ENCODE results near the gene KRTAP12-3. TPM values are rescaled to one million over a fixed set of nuclear protein-coding genes. Genes with fewer than 3 reads are reported as not detected.

The KRTAP12-3 gene
- total RNA-seq, 4 donors from 2014 or later: 13.2 TPM; not detected in 3

DNA sequence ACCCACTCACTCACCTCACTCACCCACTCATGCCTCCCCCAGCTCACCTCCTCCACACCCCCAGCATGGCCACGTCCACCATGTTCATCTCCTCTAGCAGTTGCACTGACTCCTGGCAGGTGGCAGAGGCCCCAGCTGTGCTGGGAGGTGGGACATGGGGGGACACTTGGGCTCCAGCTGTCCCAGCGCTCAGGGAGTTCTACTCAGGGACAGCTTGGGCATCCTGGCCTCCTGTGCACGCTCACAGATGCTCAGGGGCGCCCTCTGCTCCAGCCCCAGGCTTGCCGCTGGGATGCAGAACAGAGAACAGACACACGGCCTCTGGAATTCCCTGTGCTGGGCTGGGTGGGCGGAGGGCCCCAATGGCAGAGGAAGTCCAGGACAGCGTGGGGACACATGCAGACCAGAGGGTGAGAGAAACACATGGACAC lies 40.6 kb upstream of the KRTAP12-3 start:
- no peak for TF ChIP-seq POLR2A (IDR thresholded peaks at IDR 0.05)
- TF ChIP-seq, protein P1, sequence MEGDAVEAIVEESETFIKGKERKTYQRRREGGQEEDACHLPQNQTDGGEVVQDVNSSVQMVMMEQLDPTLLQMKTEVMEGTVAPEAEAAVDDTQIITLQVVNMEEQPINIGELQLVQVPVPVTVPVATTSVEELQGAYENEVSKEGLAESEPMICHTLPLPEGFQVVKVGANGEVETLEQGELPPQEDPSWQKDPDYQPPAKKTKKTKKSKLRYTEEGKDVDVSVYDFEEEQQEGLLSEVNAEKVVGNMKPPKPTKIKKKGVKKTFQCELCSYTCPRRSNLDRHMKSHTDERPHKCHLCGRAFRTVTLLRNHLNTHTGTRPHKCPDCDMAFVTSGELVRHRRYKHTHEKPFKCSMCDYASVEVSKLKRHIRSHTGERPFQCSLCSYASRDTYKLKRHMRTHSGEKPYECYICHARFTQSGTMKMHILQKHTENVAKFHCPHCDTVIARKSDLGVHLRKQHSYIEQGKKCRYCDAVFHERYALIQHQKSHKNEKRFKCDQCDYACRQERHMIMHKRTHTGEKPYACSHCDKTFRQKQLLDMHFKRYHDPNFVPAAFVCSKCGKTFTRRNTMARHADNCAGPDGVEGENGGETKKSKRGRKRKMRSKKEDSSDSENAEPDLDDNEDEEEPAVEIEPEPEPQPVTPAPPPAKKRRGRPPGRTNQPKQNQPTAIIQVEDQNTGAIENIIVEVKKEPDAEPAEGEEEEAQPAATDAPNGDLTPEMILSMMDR (IDR thresholded peaks at IDR 0.05): no peak
- H3K4me3 ChIP-seq (ENCODE audit: low read depth, poor library complexity, severe bottlenecking): no peak overlapping the region
- intact Hi-C loops (cut with DNase I; ENCODE audit: low total_unique reads): no loop called here
- 64 to 65% methylated on average over 8 of the region's 8 CpGs for WGBS, 2 donors
- DNase-seq (ENCODE audit: low spot score in 2 of 2): no peak

DNA sequence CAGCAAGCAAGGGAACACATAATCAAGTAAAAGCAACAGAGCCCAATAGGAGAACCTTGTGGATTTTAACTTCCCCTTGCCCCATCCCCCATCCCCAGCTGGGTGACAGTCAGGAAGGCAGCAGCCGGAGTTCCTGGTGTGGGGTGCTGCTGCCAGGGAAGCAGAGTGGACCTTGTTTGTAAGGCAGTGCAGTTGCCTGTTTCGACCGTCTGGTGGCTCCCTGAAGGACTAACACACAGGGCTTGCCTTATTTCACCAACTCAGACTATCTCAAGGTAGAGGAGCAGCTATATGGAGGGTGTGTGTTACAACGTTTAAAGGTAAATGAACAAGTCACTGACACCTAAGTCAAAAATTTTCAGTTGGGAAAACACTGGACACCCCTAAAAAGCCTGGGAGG lies 39.2 kb upstream of the KRTAP12-3 start:
- no peak for DNase-seq (ENCODE audit: low spot score in 2 of 2)
- WGBS, 2 donors: 46 to 48% methylated on average over 4 of the region's 4 CpGs
- TF ChIP-seq, protein P1 (IDR thresholded peaks at IDR 0.05): no peak
- no peak for TF ChIP-seq POLR2A (IDR thresholded peaks at IDR 0.05)
- no peak overlapping the region for H3K4me3 ChIP-seq (ENCODE audit: low read depth, poor library complexity, severe bottlenecking)
- intact Hi-C loops (cut with DNase I; ENCODE audit: low total_unique reads): no loop called here

DNA sequence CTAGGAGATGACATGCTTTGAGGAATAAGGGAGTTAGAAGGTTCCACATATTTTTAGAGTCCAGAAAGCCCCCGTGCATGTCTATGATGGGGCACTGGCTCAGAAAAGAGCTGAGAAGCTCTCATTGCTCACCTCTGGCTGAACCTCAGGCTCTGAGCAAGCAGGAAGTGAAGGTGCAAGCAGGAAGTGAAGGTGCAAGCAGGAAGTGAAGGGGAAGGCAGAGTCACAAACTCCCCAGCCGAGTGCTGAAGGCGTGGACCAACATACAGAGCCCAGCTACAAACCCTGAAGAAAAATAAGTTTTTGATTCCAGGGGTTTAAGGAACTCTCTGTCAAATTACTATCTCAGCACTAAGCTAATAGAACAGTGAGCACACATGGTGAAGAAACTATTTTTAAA lies 38.8 kb upstream of the KRTAP12-3 start:
- 69 to 70% methylated on average over 3 of the region's 3 CpGs for WGBS, 2 donors
- intact Hi-C loops (cut with DNase I; ENCODE audit: low total_unique reads): no loop called here
- no peak for DNase-seq (ENCODE audit: low spot score in 2 of 2)
- no peak for TF ChIP-seq POLR2A (IDR thresholded peaks at IDR 0.05)
- TF ChIP-seq, protein P1 (IDR thresholded peaks at IDR 0.05): no peak
- H3K4me3 ChIP-seq (ENCODE audit: low read depth, poor library complexity, severe bottlenecking): no peak overlapping the region

DNA sequence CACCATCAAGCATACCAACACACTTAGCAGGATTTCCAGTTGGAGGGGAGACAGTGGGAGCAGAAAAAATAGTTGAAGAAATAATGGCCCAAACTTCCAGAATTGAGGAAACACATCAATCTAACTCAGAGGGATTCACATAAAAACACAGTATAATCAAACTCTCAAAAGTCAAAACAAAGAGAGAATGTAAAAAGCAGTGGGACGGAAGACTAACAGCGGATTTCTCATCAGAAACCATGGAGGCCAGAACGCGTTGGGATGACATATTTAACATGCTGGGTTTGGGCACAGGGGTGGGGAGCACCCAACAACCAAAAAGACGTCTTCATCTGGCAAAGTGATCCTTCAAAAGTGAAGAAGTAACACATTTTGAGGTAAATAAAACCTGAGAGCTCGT lies 37.8 kb upstream of the KRTAP12-3 start:
- no peak for DNase-seq (ENCODE audit: low spot score in 2 of 2)
- TF ChIP-seq POLR2A (IDR thresholded peaks at IDR 0.05): no peak
- TF ChIP-seq, protein P1 (IDR thresholded peaks at IDR 0.05): no peak
- intact Hi-C loops (cut with DNase I; ENCODE audit: low total_unique reads): no loop called here
- H3K4me3 ChIP-seq (ENCODE audit: low read depth, poor library complexity, severe bottlenecking): no peak overlapping the region
- 89 to 90% methylated on average over 6 of the region's 6 CpGs for WGBS, 2 donors

DNA sequence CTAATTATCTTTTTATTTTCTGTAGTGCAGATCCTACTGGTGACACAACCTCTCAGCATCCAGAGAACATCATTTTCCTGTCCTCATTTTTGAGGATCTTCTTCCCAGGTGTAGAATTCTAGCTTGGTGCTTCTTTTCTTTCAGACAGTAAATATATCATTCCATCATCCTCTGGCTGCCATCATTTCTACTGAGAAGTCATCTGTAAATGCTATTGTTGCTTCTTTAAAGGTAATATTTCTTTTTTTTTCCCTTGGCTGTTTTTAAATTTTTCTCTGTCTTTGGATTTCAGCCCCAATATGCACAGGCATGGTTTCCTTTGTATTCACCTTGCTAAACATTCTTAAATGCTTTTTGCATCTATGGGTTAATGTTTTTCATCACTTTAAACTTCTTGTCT lies 34.2 kb upstream of the KRTAP12-3 start:
- DNase-seq (ENCODE audit: low spot score in 2 of 2): no peak
- intact Hi-C loops (cut with DNase I; ENCODE audit: low total_unique reads): no loop called here

DNA sequence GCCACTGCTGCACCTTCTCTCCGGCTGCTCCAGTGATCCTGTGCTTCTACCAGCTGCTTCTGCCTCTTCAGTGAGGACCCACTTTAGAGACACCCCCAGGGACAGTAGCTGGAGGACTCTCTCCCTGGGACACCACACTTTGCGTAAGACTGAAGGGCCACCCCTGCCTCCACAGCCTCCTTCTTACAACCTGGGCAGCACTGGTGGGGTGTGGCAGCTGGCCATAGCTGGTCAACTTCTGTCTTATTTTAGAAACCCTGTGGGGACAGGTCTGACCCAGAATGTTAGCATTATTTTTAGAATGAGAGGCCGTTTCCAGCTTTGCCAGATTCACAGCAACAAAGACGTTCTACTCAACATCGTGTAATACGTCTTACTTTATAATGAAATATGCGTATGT lies 32.0 kb upstream of the KRTAP12-3 start:
- H3K4me3 ChIP-seq (ENCODE audit: low read depth, poor library complexity, severe bottlenecking): no peak overlapping the region
- no peak for DNase-seq (ENCODE audit: low spot score in 2 of 2)
- TF ChIP-seq, protein P1 (IDR thresholded peaks at IDR 0.05): no peak
- TF ChIP-seq POLR2A (IDR thresholded peaks at IDR 0.05): no peak
- WGBS, 2 donors: 86 to 89% methylated on average over 7 of the region's 7 CpGs
- intact Hi-C loops (cut with DNase I; ENCODE audit: low total_unique reads): no loop called here

More for the DNA sequence above, 34.2 kb upstream of the KRTAP12-3 start:
- TF ChIP-seq, protein P1 (IDR thresholded peaks at IDR 0.05): no peak
- TF ChIP-seq POLR2A (IDR thresholded peaks at IDR 0.05): no peak
- H3K4me3 ChIP-seq (ENCODE audit: low read depth, poor library complexity, severe bottlenecking): no peak overlapping the region
